ENCODE data around the gene PRDM15. TPM values are rescaled to one million over a fixed set of nuclear protein-coding genes. Genes with fewer than 3 reads are reported as not detected.

The PRDM15 gene
- total RNA-seq, 1 donor from 2014 or later: 20.5 TPM

DNA sequence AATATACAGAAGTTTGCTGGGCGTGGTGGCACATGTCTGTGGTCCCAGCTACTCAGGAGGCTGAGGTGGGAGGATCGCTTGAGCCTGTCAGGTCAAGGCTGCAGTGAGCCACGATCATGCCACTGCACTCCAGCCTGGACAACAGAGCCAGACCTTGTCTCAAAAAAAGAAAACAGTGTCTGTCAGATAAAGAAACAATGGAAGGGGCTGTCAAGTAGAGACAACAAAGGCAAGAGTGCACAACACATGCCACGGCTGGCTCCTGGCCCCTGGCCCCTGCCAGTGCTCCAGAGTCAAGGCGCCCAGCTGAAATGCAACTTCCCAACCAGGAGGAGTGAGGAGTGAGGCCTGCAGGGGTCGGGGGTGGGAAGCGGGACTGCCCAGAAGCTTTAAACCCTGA, 32.6 kb downstream of the PRDM15 start:
- intact Hi-C loops (cut with DNase I): no loop called here
- H3K27me3 ChIP-seq: no peaks in the 10 kb centered on the region
- no peak for DNase-seq (ENCODE audit: low spot score in 2 of 2)
- H3K9me3 ChIP-seq: no peaks in the 10 kb centered on the region
- H3K4me3 ChIP-seq: no peak overlapping the region
- H3K27ac ChIP-seq: no peak overlapping the region
- H3K4me1 ChIP-seq: no peaks in the 10 kb centered on the region
- TF ChIP-seq, protein P1, sequence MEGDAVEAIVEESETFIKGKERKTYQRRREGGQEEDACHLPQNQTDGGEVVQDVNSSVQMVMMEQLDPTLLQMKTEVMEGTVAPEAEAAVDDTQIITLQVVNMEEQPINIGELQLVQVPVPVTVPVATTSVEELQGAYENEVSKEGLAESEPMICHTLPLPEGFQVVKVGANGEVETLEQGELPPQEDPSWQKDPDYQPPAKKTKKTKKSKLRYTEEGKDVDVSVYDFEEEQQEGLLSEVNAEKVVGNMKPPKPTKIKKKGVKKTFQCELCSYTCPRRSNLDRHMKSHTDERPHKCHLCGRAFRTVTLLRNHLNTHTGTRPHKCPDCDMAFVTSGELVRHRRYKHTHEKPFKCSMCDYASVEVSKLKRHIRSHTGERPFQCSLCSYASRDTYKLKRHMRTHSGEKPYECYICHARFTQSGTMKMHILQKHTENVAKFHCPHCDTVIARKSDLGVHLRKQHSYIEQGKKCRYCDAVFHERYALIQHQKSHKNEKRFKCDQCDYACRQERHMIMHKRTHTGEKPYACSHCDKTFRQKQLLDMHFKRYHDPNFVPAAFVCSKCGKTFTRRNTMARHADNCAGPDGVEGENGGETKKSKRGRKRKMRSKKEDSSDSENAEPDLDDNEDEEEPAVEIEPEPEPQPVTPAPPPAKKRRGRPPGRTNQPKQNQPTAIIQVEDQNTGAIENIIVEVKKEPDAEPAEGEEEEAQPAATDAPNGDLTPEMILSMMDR (IDR thresholded peaks at IDR 0.05): no peak
- peaks cover 0 to 3% of the 10 kb centered on the region in 2 donors for H3K36me3 ChIP-seq

DNA sequence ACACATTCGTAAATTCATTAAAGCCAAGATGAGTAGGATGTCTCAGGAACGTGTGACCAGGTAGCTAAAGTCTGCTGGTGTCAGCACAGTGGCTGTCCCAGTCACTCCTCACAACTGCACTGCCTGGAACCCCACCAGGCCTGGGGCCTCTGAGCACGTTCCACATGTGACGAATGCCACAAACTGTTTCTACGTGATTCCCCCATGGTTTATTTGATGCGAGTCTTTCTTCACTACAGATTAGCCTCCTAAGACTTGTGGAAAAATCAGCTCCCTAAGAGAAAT, 33.2 kb downstream of the PRDM15 start:
- no peak overlapping the region for H3K27ac ChIP-seq

DNA sequence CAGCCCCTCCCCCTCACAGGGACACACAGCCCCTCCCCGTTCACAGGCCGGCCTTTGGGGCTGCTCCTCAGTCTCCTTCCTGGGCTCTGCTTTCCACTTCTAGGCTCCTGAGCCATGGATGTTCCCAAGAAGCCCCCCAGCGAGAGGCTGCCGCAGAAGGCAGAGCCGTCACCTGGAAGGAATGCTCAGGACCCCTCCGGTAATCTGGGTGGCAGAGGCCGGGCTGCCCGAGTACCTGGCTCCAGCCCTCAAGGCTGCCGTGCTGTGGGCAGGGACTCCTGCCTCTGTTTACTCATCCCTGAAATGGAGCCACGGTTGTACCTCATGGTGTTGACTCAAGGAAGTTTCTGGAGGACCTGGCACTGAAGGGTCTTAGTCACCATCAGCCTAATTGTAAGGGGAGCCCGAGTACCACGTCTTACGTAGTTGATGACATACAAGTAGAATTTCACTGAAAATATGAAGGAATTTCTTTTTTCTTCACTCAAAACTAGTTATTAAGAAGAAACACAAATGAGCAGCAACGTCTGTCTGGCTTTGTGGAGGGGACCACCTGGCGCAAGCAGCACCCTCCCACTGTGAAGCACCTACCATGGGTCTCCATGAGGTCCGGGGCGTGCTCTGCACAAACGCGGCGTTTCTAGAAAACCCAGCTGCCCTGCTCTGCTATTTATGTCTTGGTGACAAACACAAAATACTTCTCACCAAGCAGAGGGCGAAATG, 33.7 kb downstream of the PRDM15 start:
- H3K27me3 ChIP-seq: no peaks in the 10 kb centered on the region
- peaks cover 0 to 8% of the 10 kb centered on the region in 2 donors for H3K9me3 ChIP-seq
- H3K4me1 ChIP-seq: no peaks in the 10 kb centered on the region
- no peak overlapping the region for H3K4me3 ChIP-seq
- H3K36me3 ChIP-seq: peaks cover 0 to 7% of the 10 kb centered on the region in 2 donors
- DNase-seq (ENCODE audit: low spot score in 2 of 2): no peak
- intact Hi-C loops (cut with DNase I): no loop called here
- TF ChIP-seq, protein P1 (IDR thresholded peaks at IDR 0.05): no peak
- no peak overlapping the region for H3K27ac ChIP-seq

More for the DNA sequence above, 33.2 kb downstream of the PRDM15 start:
- H3K4me1 ChIP-seq: no peaks in the 10 kb centered on the region
- peaks cover 0 to 5% of the 10 kb centered on the region in 2 donors for H3K9me3 ChIP-seq
- no peak for DNase-seq (ENCODE audit: low spot score in 2 of 2)
- peaks cover 0 to 5% of the 10 kb centered on the region in 2 donors for H3K36me3 ChIP-seq
- intact Hi-C loops (cut with DNase I): no loop called here
- H3K4me3 ChIP-seq: no peak overlapping the region
- no peaks in the 10 kb centered on the region for H3K27me3 ChIP-seq
- TF ChIP-seq, protein P1 (IDR thresholded peaks at IDR 0.05): no peak

DNA sequence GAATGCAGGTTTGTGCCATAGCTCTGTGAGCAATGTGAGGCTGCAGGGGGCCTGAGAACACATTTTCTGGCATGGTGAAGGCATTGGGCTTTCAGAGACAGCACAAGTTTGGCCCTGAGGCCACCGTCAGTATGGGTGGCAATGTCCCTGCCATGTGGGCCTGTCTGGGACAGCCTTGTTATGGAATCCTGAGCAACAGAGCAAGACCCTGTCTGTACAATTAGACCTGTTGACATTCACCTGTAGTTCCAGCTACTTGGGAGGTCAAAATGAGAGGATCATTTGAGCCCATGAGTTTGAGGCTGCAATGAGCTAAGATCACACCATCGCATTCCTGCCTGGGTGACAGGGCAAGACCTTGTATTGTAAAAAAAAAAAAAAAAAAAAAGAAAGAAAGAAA, 35.6 kb downstream of the PRDM15 start:
- H3K9me3 ChIP-seq: peaks cover 0 to 8% of the 10 kb centered on the region in 2 donors
- H3K36me3 ChIP-seq: peaks cover 7 to 8% of the 10 kb centered on the region in 2 donors
- TF ChIP-seq, protein P1 (IDR thresholded peaks at IDR 0.05): no peak
- no peak overlapping the region for H3K27ac ChIP-seq
- no peaks in the 10 kb centered on the region for H3K4me1 ChIP-seq
- no peaks in the 10 kb centered on the region for H3K27me3 ChIP-seq
- DNase-seq (ENCODE audit: low spot score in 2 of 2): no peak
- H3K4me3 ChIP-seq: no peak overlapping the region
- intact Hi-C loops (cut with DNase I): no loop called here

DNA sequence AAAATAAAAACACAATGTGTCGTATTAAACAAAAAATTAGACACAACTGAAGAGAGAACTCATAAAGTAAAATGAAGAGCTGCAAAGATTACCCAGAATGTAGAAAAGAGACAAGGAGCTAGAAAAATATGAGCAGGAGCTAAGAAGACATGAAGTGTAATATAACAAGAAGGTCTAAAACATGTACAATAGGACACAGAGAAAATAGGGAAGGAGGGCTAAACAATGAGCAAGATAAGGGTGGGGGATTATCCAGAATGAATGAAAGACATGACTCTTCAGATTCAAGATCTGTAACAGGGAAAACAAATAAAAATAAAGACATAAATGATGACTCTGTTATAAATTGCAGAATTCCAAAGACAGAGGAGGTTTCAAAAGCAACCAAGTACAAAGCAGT, 38.3 kb downstream of the PRDM15 start:
- Histone ChIP-seq H3K36me3 (peaks cover 10 to 12% of the 10 kb centered on the region in 2 donors), H3K4me3 (no peak overlapping the region), H3K9me3 (peaks cover 0 to 8% of the 10 kb centered on the region in 2 donors), H3K27me3 (no peaks in the 10 kb centered on the region), H3K4me1 (no peaks in the 10 kb centered on the region), H3K27ac (no peak overlapping the region)
- no peak for DNase-seq (ENCODE audit: low spot score in 2 of 2)
- TF ChIP-seq, protein P1 (IDR thresholded peaks at IDR 0.05): no peak
- intact Hi-C loops (cut with DNase I): no loop called here

Data from ascending aorta (tissue), 2 donors.